Mesenchymal stem cell (in vitro differentiated cells and primary cell): ENCODE results near the gene YPEL1.
A peak's percentile ranks its signal among the peaks of the same experiment; 100 is the strongest.

ENCODE experiments used
- DNase-seq: peaks from one replicate; pipeline ENCODE4 v3.0.0-alpha.2; 2013
- H2AFZ ChIP-seq: one replicate; pipeline ENCODE4 v1.6.1; 2013; ENCODE audit warnings: low read depth, mild to moderate bottlenecking, control low read depth, inconsistent platforms, low read length, moderate library complexity
- H2AK5ac ChIP-seq: 2 replicates; pipeline ENCODE4 v1.6.1; 2013; ENCODE audit warnings: low read length, moderate library complexity, mild to moderate bottlenecking, inconsistent platforms; ENCODE audit not compliant: severe bottlenecking
- H2BK120ac ChIP-seq: one replicate; pipeline ENCODE4 v1.6.1; 2013; ENCODE audit warnings: low read depth, mild to moderate bottlenecking, inconsistent platforms, low read length, moderate library complexity
- H2BK12ac ChIP-seq, 2 experiments: one replicate each; pipeline ENCODE4 v1.6.1; 2013; ENCODE audit warnings: inconsistent platforms in 2 of 2, low read length in 2 of 2, mild to moderate bottlenecking in 2 of 2, moderate library complexity in 2 of 2, control low read depth in 1 of 2
- H2BK15ac ChIP-seq: one replicate; pipeline ENCODE4 v1.6.1; 2013; ENCODE audit warnings: mild to moderate bottlenecking, low read depth, inconsistent platforms; ENCODE audit not compliant: poor library complexity, severe bottlenecking
- H2BK5ac ChIP-seq: 2 replicates; pipeline ENCODE4 v1.6.1; 2013; ENCODE audit warnings: low read depth, mild to moderate bottlenecking, low read length, control low read depth, inconsistent platforms; ENCODE audit not compliant: poor library complexity, severe bottlenecking
- H3K14ac ChIP-seq, 2 experiments: one replicate each; pipeline ENCODE4 v1.6.1; 2013; ENCODE audit warnings: inconsistent platforms in 2 of 2, low read length in 2 of 2, control low read depth in 1 of 2, mild to moderate bottlenecking in 1 of 2, moderate library complexity in 1 of 2
- H3K18ac ChIP-seq, 2 experiments: one replicate each; pipeline ENCODE4 v1.6.1; 2013; ENCODE audit warnings: inconsistent platforms in 2 of 2, low read length in 2 of 2, control low read depth in 1 of 2, low read depth in 1 of 2, mild to moderate bottlenecking in 1 of 2
- H3K23ac ChIP-seq, 2 experiments: one replicate each; pipeline ENCODE4 v1.6.1; 2013; ENCODE audit warnings: inconsistent platforms in 2 of 2, low read length in 2 of 2, mild to moderate bottlenecking in 2 of 2, moderate library complexity in 2 of 2, control low read depth in 1 of 2
- H3K27ac ChIP-seq: 2 replicates; pipeline ENCODE4 v1.5.1; 2013; ENCODE audit warnings: mild to moderate bottlenecking, moderate library complexity, low read length, control low read depth, inconsistent platforms; ENCODE audit not compliant: poor library complexity, severe bottlenecking
- H3K27me3 ChIP-seq, 2 experiments: 2 replicates each; pipeline versions ENCODE4 v1.6.1 to v1.7.0; 2013; ENCODE audit warnings: low read length in 2 of 2, mild to moderate bottlenecking in 2 of 2, moderate library complexity in 2 of 2, control low read depth in 1 of 2, inconsistent platforms in 1 of 2; ENCODE audit not compliant: control insufficient read depth in 1 of 2, insufficient read depth in 1 of 2
- H3K36me3 ChIP-seq, 2 experiments: 2 replicates each; pipeline versions ENCODE4 v1.6.1 to v1.7.0; 2013; ENCODE audit warnings: low read length in 2 of 2, control low read depth in 1 of 2, inconsistent platforms in 1 of 2, low read depth in 1 of 2, mild to moderate bottlenecking in 1 of 2; ENCODE audit not compliant: insufficient read depth in 2 of 2, control insufficient read depth in 1 of 2
- H3K4ac ChIP-seq, 2 experiments: one replicate each; pipeline ENCODE4 v1.6.1; 2013; ENCODE audit warnings: inconsistent platforms in 2 of 2, low read length in 2 of 2, mild to moderate bottlenecking in 2 of 2, moderate library complexity in 2 of 2, control low read depth in 1 of 2, low read depth in 1 of 2
- H3K4me1 ChIP-seq: 2 replicates; pipeline ENCODE4 v1.6.1; 2013; ENCODE audit warnings: low read depth, low read length, control low read depth; ENCODE audit not compliant: control insufficient read depth, insufficient read depth
- H3K4me2 ChIP-seq: 2 replicates; pipeline ENCODE4 v1.6.1; 2013; ENCODE audit warnings: low read length, mild to moderate bottlenecking, inconsistent platforms; ENCODE audit not compliant: poor library complexity, severe bottlenecking
- H3K4me3 ChIP-seq, 2 experiments: 2 replicates each; pipeline versions ENCODE4 v1.5.1 to v1.7.0; 2013; ENCODE audit warnings: low read length in 2 of 2, mild to moderate bottlenecking in 2 of 2, control low read depth in 1 of 2, low read depth in 1 of 2; ENCODE audit not compliant: insufficient read depth in 1 of 2
- H3K79me1 ChIP-seq: replicated peaks from 2 replicates; pipeline ENCODE4 v1.6.1; 2013; ENCODE audit warnings: mild to moderate bottlenecking, control low read depth, low read length, inconsistent platforms; ENCODE audit not compliant: poor library complexity, severe bottlenecking
- H3K9ac ChIP-seq: 2 replicates; pipeline ENCODE4 v1.7.0; 2013; ENCODE audit warnings: mild to moderate bottlenecking, low read length, moderate library complexity
- H3K9me3 ChIP-seq: 2 replicates; pipeline ENCODE4 v1.7.0; 2013; ENCODE audit warnings: mild to moderate bottlenecking, low read length; ENCODE audit not compliant: control insufficient read depth
- H4K8ac ChIP-seq: one replicate; pipeline ENCODE4 v1.6.1; 2013; ENCODE audit warnings: inconsistent platforms, mild to moderate bottlenecking, low read length, moderate library complexity
- H4K91ac ChIP-seq: one replicate; pipeline ENCODE4 v1.6.1; 2013; ENCODE audit warnings: mild to moderate bottlenecking, low read length, inconsistent platforms
- WGBS: methylation state at CpG from one replicate; pipeline ENCODE4 v1.1.7; 2013; ENCODE audit warnings: mixed read lengths; 5-methylcytosine and 5-hydroxymethylcytosine counted together

The YPEL1 gene

DNA sequence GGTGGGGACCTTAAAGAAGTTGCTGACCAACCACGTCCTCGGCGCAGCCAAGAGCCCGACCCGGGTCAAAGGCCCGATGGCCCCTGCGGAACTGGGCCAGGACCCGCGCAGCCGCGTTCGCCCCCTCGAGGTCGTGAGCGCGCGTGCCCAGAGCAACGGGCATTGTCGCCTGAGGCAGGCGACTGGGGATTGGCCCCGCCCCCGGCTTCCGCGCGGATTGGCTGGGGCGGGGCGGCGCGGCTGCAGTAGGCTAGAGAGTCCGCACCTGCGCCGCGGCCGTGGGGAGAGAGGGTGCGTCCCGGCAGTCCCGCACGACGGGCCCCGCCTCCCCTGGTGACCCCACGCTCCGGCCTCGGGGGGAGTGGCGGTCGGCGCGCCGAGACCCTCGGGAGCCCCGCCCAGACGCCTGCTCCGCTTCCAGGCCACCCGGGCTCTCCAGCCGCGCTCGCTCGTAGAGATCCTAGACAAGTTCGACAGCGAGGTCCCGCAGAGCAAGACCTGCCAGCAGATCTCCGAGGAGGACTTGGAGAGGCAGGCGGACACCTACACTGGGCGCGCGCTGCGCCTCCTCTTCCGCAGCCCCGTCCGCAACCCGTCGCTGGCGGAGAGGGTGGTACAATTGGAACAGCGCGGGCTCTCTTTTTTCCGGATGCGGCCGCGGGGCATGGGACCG, 78.1 kb downstream of the YPEL1 start:
- no peak overlapping the region for H2BK15ac ChIP-seq

DNA sequence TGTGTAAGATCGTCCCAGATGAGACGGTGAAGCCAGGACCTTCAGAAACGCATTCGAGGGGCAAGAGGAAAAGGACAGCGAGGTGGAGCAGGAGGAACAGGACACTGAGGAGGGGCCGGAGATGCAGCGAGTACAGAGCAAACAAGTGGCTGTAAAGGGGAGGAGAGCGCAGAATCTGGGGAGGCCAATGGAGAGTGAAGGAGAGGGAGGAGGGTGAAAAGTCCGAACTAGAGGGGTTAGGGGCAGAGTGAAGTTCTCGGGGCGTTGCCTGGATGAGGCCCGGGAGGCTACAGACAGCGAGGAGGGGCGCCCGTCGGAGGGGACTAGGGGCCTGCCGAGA, 78.6 kb downstream of the YPEL1 start:
- H3K23ac ChIP-seq = no peak overlapping the region
- no peak for DNase-seq
- H3K4ac ChIP-seq = no peak overlapping the region
- peaks cover 6% of the 10 kb centered on the region in 2 experiments for H3K36me3 ChIP-seq
- no peak overlapping the region for H2BK120ac ChIP-seq
- peaks cover 23% of the 10 kb centered on the region for H3K4me1 ChIP-seq
- H3K4me2 ChIP-seq = peak overlapping the region; percentile 74
- no peak overlapping the region for H4K91ac ChIP-seq
- 34% methylated on average over 17 of the region's 17 CpGs for WGBS
- no peak overlapping the region for H2AK5ac ChIP-seq
- H4K8ac ChIP-seq = peak overlapping the region; percentile 1
- H2AFZ ChIP-seq = peak overlapping the region; percentile 74
- no peak overlapping the region for H3K27ac ChIP-seq
- H3K27me3 ChIP-seq = peaks cover 15 to 32% of the 10 kb centered on the region in 2 experiments
- H2BK12ac ChIP-seq = no peak overlapping the region
- no peak overlapping the region for H3K14ac ChIP-seq
- H2BK15ac ChIP-seq = no peak overlapping the region
- peaks cover 14% of the 10 kb centered on the region for H3K79me1 ChIP-seq
- H3K9me3 ChIP-seq = no peaks in the 10 kb centered on the region
- H3K18ac ChIP-seq = peak overlapping the region; percentile 23 to 57
- no peak overlapping the region for H3K9ac ChIP-seq
- H3K4me3 ChIP-seq = peak overlapping the region; percentile 61 to 72
- H2BK5ac ChIP-seq = no peak overlapping the region

More for the DNA sequence above, 78.1 kb downstream of the YPEL1 start:
- Histone ChIP-seq H2BK5ac (no peak overlapping the region), H3K27me3 (peaks cover 15 to 32% of the 10 kb centered on the region in 2 experiments), H3K14ac (no peak overlapping the region), H4K91ac (no peak overlapping the region), H3K9ac (no peak overlapping the region), H3K27ac (no peak overlapping the region), H3K18ac (peak overlapping the region; percentile 57 to 68), H3K4me1 (peaks cover 22% of the 10 kb centered on the region), H3K4me2 (peak overlapping the region; percentile 74), H3K36me3 (peaks cover 6% of the 10 kb centered on the region in 2 experiments), H3K79me1 (peaks cover 10% of the 10 kb centered on the region), H3K4me3 (peak overlapping the region; percentile 61 to 72), H3K4ac (no peak overlapping the region), H2AFZ (peak overlapping the region; percentile 74), H2BK120ac (no peak overlapping the region), H4K8ac (peak overlapping the region; percentile 1), H2AK5ac (no peak overlapping the region), H3K9me3 (no peaks in the 10 kb centered on the region), H3K23ac (peak overlapping the region in 1 of 2 experiments; percentile 65), H2BK12ac (no peak overlapping the region)
- DNase-seq = peak; percentile 60
- WGBS = under 1% methylated on average over 69 of the region's 79 CpGs

DNA sequence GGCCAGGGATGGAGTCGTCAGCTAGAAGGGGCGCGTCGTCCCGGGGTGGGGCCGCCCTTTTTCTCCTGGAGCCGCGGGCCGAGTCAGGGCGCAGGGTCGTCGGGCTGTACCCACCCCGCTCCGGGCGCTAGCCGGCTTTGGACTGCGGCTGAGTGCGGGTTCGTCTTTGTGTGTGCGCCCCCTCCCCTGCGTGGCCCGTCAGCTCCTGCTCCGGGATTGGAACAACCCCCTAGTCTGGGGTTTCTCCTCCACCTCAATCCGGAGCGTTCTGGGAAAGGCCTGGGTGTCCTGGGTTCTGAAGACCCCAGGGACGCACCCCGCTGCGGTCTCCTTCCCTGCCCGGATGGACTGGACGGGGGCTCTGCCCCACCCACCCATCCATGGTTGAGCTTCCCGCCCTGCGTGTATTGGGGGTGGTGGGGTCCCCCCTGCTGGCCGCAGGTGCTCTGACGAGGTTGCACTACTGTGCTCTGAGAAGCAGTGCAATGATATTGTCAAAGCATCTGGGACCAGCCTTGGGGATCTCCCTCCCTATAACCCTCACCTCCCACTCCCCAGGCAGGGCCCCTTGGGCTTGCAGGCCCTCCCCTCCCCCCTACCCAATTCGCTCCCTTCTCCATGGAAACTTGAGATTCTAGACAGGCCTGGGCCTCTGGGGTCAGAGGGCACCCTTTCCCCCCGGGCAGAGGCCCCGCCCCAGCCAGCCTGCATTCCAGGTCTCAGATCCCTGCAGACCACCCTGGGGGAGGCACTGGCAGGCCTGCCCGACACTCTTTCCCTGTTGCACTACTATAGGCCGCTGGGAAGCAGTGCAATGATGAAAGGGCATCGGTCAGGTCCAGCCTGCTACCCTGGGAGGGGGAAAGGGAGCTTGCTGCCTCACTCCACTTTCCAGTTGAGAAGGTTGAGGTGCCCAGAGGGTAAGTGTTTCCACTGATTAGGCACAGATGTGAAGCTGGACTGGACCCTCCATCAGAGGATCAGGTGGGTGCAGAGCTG, 82.7 kb downstream of the YPEL1 start:
- peak overlapping the region; percentile 42 for H2AFZ ChIP-seq
- H3K27ac ChIP-seq = no peak overlapping the region
- peaks cover 0 to 9% of the 10 kb centered on the region in 2 experiments for H3K27me3 ChIP-seq
- peak overlapping the region; percentile 47 for H4K8ac ChIP-seq
- H2BK120ac ChIP-seq = peak overlapping the region; percentile 24
- peak overlapping the region; percentile 22 to 70 for H3K4ac ChIP-seq
- peaks cover 24% of the 10 kb centered on the region for H3K4me1 ChIP-seq
- no peak overlapping the region for H2BK5ac ChIP-seq
- H3K9ac ChIP-seq = peak overlapping the region; percentile 85
- H3K23ac ChIP-seq = peak overlapping the region in 1 of 2 experiments; percentile 77
- peak overlapping the region in 1 of 2 experiments; percentile 55 for H3K14ac ChIP-seq
- no peaks in the 10 kb centered on the region for H3K9me3 ChIP-seq
- DNase-seq = no peak
- peak overlapping the region; percentile 57 for H2BK15ac ChIP-seq
- peaks cover 9 to 11% of the 10 kb centered on the region in 2 experiments for H3K36me3 ChIP-seq
- peak overlapping the region; percentile 98 for H3K4me2 ChIP-seq
- peaks cover 16% of the 10 kb centered on the region for H3K79me1 ChIP-seq
- H2AK5ac ChIP-seq = no peak overlapping the region
- H2BK12ac ChIP-seq = peak overlapping the region in 1 of 2 experiments; percentile 31
- peak overlapping the region; percentile 65 to 89 for H3K4me3 ChIP-seq
- WGBS = 4% methylated on average over 40 of the region's 40 CpGs
- H4K91ac ChIP-seq = peak overlapping the region; percentile 82
- peak overlapping the region; percentile 26 to 40 for H3K18ac ChIP-seq
